SK-N-SH (cell line): ENCODE data around the gene ZNF575. TPM values are rescaled to one million over a fixed set of nuclear protein-coding genes. Genes with fewer than 3 reads are reported as not detected.

Experiments used
- CTCF ChIA-PET: fragments of 300-600, 350-600 bp; formaldehyde crosslinking; extraction: SDS; loops from one replicate; lab custom pipeline; 2021; lab: Yijun Ruan, JAX
- POLR2A ChIA-PET: fragments of 350-600 bp; sonication (Branson Sonifier 250); formaldehyde crosslinking; extraction: SDS; loops from one replicate; lab custom pipeline; 2020; ENCODE audit warnings: antibody characterized with exemption, inconsistent platforms; lab: Yijun Ruan, JAX
- DNase-seq: peaks from one replicate; pipeline ENCODE4 v3.0.0; 2012
- H2AFZ ChIP-seq: fragments of 200-600 bp; sonication (generic); 2 replicates; pipeline ENCODE4 v1.8.1; 2016; ENCODE audit warnings: antibody characterized with exemption, mild to moderate bottlenecking, low read depth
- H3F3A ChIP-seq: fragments of 200-600 bp; sonication (generic); replicated peaks from 2 replicates; pipeline ENCODE3; 2016; ENCODE audit warnings: antibody characterized with exemption, mild to moderate bottlenecking; ENCODE audit not compliant: insufficient read depth
- H3K27ac ChIP-seq, 2 experiments: fragments of 200-500 bp in 1 of 2; fragments of 200-600 bp in 1 of 2; sonication (Bioruptor generic) in 1 of 2; sonication (generic), shearing (Covaris generic) in 1 of 2; 2 replicates each; pipeline versions ENCODE4 v1.5.1 to v1.6.1; 2014 to 2016; ENCODE audit warnings: low read depth in 2 of 2, inconsistent platforms in 1 of 2, low read length in 1 of 2, mild to moderate bottlenecking in 1 of 2, mixed read lengths in 1 of 2
- H3K27me3 ChIP-seq: fragments of 200-600 bp; sonication (generic), shearing (Covaris generic); 2 replicates; pipeline ENCODE4 v1.6.1; 2016; ENCODE audit warnings: mixed run types; ENCODE audit not compliant: insufficient read depth
- H3K36me3 ChIP-seq, 2 experiments: fragments of 200-500 bp in 1 of 2; fragments of 200-600 bp in 1 of 2; sonication (Bioruptor generic) in 1 of 2; sonication (generic) in 1 of 2; replicated peaks in 1 of 2; 2 replicates each; pipeline versions ENCODE3 to v1.5.1; 2014 to 2016; ENCODE audit warnings: low read length in 1 of 2, mild to moderate bottlenecking in 1 of 2; ENCODE audit not compliant: insufficient read depth in 2 of 2, control insufficient read depth in 1 of 2
- H3K4me1 ChIP-seq, 2 experiments: fragments of 200-500 bp in 1 of 2; fragments of 200-600 bp in 1 of 2; sonication (Bioruptor generic) in 1 of 2; sonication (generic), shearing (Covaris generic) in 1 of 2; 2 replicates each; pipeline versions ENCODE4 v1.5.1 to v1.6.1; 2014 to 2016; ENCODE audit warnings: low read depth in 1 of 2, low read length in 1 of 2, mixed run types in 1 of 2; ENCODE audit not compliant: insufficient read depth in 2 of 2, control insufficient read depth in 1 of 2
- H3K4me2 ChIP-seq: fragments of 200-600 bp; sonication (generic), shearing (Covaris generic); 2 replicates; pipeline ENCODE4 v1.6.1; 2017; ENCODE audit warnings: mixed run types
- H3K4me3 ChIP-seq, 2 experiments: fragments of 200-500 bp in 1 of 2; fragments of 200-600 bp in 1 of 2; sonication (Bioruptor generic) in 1 of 2; sonication (generic), shearing (Covaris generic) in 1 of 2; 2 replicates each; pipeline versions ENCODE4 v1.5.1 to v1.8.1; 2014 to 2016; ENCODE audit warnings: low read depth in 2 of 2, inconsistent platforms in 1 of 2, low read length in 1 of 2, mild to moderate bottlenecking in 1 of 2, mixed read lengths in 1 of 2, moderate library complexity in 1 of 2
- H3K79me2 ChIP-seq: fragments of 200-600 bp; sonication (generic); 2 replicates; pipeline ENCODE4 v1.8.1; 2017; ENCODE audit warnings: mild to moderate bottlenecking; ENCODE audit not compliant: insufficient read depth
- H3K9ac ChIP-seq: fragments of 200-600 bp; sonication (generic); 2 replicates; pipeline ENCODE4 v1.6.1; 2017; ENCODE audit warnings: mixed run types
- H3K9me2 ChIP-seq: fragments of 200-600 bp; sonication (generic); 2 replicates; pipeline ENCODE4 v1.6.1; 2017; ENCODE audit warnings: mixed run types
- H3K9me3 ChIP-seq: fragments of 200-600 bp; sonication (generic); 2 replicates; pipeline ENCODE4 v1.6.1; 2017; ENCODE audit warnings: mixed run types, mild to moderate bottlenecking, moderate library complexity
- H4K20me1 ChIP-seq: fragments of 200-600 bp; sonication (generic); 2 replicates; pipeline ENCODE4 v1.6.1; 2017; ENCODE audit warnings: mild to moderate bottlenecking, mixed run types; ENCODE audit not compliant: insufficient read depth
- FOSL2 ChIP-seq: IDR thresholded peaks from 2 replicates; pipeline ENCODE4 v1.4.0; 2012; ENCODE audit warnings: low read depth, mild to moderate bottlenecking, moderate library complexity, borderline replicate concordance
- GATA2 ChIP-seq: sonication (generic); formaldehyde crosslinking; IDR thresholded peaks from 2 replicates; pipeline ENCODE4 v1.5.0; 2020; ENCODE audit warnings: mild to moderate bottlenecking, missing genetic modification reagents
- IRF3 ChIP-seq: fragments of 150-350 bp; IDR thresholded peaks from 2 replicates; pipeline ENCODE4 v1.6.1; 2016; ENCODE audit warnings: mild to moderate bottlenecking, low read depth, low read length
- MAX ChIP-seq: IDR thresholded peaks from 2 replicates; pipeline ENCODE4 v1.4.0; 2012; ENCODE audit warnings: low read depth
- MEF2A ChIP-seq: IDR thresholded peaks from 2 replicates; pipeline ENCODE4 v1.4.0; 2012; ENCODE audit warnings: low read depth, borderline replicate concordance
- PBX3 ChIP-seq: IDR thresholded peaks from 2 replicates; pipeline ENCODE4; 2012
- YY1 ChIP-seq: IDR thresholded peaks from 2 replicates; pipeline ENCODE4 v1.4.0; 2012; ENCODE audit warnings: low read depth, mild to moderate bottlenecking
- ZBTB33 ChIP-seq: IDR thresholded peaks from 2 replicates; pipeline ENCODE4 v1.4.0; 2012; ENCODE audit warnings: low read depth, borderline replicate concordance
- WGBS: methylation state at CpG from one replicate; pipeline ENCODE4 v1.1.6; 2017; ENCODE audit warnings: low lambda C conversion rate; 5-methylcytosine and 5-hydroxymethylcytosine counted together
- polyA plus RNA-seq, 3 experiments: library from polyadenylated mRNA; depleted of rRNA; stranded (reverse); fragments of >200 nt; gene quantifications; 2 replicates each; pipeline ENCODE4 v1.2.3, GENCODE V29; 2012
- TF ChIP-seq, protein P1 (sequence below): fragments of 150-350 bp; IDR thresholded peaks from 2 replicates; pipeline ENCODE4 v1.6.1; 2017; ENCODE audit warnings: antibody characterized with exemption, low read length, low read depth, borderline replicate concordance

Gene ZNF575
- polyA plus RNA-seq, 1 of the 3 experiments (the other 2 are of a cell fraction) = 1.0 TPM

DNA sequence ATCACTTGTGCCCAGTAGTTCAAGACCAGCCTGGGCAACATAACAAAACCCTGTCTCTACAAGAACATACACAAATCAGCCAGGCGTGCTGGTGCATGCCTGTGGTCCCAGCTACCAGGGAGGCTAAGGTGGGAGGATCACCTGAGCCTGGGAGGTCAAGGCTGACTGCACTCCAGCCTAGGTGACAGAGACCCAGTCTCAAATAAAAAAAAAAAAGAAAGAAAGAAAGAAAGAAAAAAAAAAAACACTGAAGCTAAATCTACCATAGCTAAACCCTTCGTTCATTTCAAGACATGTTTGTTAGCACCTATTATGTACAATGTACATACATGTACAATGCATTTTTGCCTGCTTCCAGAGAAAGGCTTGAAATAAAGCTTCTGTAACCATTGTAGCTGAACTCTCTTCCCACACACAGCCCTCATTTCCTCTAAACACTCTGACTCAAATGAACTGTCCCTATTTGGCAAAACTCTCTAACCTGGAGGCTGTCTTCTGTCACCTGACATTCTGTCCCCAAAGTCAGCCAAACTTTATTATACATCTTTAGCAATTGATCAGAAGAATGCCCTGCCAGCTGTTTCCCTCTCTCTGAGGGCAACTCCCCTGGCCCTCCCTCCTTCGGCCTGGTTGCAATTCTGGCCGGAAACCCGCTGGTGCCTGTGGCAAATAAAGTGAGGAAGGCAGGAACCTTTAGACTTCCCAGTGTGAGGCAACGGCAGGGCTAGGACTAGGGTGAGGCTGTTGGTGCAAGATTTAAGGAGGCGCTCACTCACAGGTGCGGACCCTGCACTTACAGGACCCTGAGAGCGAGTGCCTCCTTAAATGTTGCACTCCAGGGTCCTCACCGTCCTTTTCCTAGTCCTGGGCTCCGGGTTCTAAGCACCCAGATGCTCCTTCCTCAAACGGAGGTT, 7.8 kb upstream of the ZNF575 start:
- peaks cover 4% of the 10 kb centered on the region for H3F3A ChIP-seq
- no peak overlapping the region for H3K9ac ChIP-seq
- CTCF ChIA-PET = interaction anchor here (0.8 to 24.7 kb wide), 4 partner anchors 17 to 85 kb away, joined by 3 to 632 read pairs (median 5); no protein-coding TSS in a partner anchor

More for the DNA sequence above, 7.8 kb upstream of the ZNF575 start:
- Histone ChIP-seq H3K9me3 (no peaks in the 10 kb centered on the region), H4K20me1 (no peaks in the 10 kb centered on the region), H3K9me2 (no peaks in the 10 kb centered on the region), H3K79me2 (peaks cover 28% of the 10 kb centered on the region), H3K4me2 (peak overlapping the region; percentile 95), H2AFZ (no peak overlapping the region), H3K4me1 (peaks cover 6 to 14% of the 10 kb centered on the region in 2 experiments; a peak in 1 of 4 replicates), H3K27me3 (no peaks in the 10 kb centered on the region), H3K36me3 (no peaks in the 10 kb centered on the region), H3K27ac (no peak overlapping the region), H3K4me3 (peak overlapping the region; percentile 12 to 97; a peak in 3 of 4 replicates)
- no peak for DNase-seq
- 62% methylated on average over 12 of the region's 12 CpGs for WGBS
- POLR2A ChIA-PET = interaction anchor here (0.6 kb wide), 1 partner anchor 107 kb away, joined by 3 read pairs; no protein-coding TSS in a partner anchor
- TF ChIP-seq, protein P1, sequence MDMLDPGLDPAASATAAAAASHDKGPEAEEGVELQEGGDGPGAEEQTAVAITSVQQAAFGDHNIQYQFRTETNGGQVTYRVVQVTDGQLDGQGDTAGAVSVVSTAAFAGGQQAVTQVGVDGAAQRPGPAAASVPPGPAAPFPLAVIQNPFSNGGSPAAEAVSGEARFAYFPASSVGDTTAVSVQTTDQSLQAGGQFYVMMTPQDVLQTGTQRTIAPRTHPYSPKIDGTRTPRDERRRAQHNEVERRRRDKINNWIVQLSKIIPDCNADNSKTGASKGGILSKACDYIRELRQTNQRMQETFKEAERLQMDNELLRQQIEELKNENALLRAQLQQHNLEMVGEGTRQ = no peak
- TF ChIP-seq IRF3 (no peak), GATA2 (no peak), ZBTB33 (no peak), MEF2A (no peak), PBX3 (no peak), FOSL2 (no peak), YY1 (no peak), MAX (no peak)
- TF ChIP-seq, all 33 proteins: peak for 0
